Middle frontal gyrus (tissue), 1 donor: ENCODE results near the gene KRTAP1-4.
"Not testable (repeated sequence)": the region's sequence is repeated elsewhere in the genome, so short reads cannot be mapped to it uniquely, and the experiment has no call there.

Source experiments
- DNase-seq: peaks from one replicate; pipeline ENCODE4 v3.0.0-alpha.2; 2015; ENCODE audit warnings: low spot score; ENCODE audit errors: extremely low spot score

KRTAP1-4 gene

GRCh38 chr17:41008811-41009210 lies 21.2 kb downstream of the KRTAP1-4 start, which contains the start of gene KRTAP3-1:
Gene KRTAP3-1 (minus strand): TSS chr17:41009128. CDS start chr17:41009074, 54 bp downstream.
- no peak for DNase-seq

- no peak for DNase-seq
Observed at GRCh38 chr17:41004397-41004796, 25.6 kb downstream of the KRTAP1-4 start.

GRCh38 chr17:41003926-41004325 lies 26.1 kb downstream of the KRTAP1-4 start:
- DNase-seq: no peak

GRCh38 chr17:41002814-41003213 lies 27.2 kb downstream of the KRTAP1-4 start:
- no peak for DNase-seq

- DNase-seq: no peak
Observed at GRCh38 chr17:41001795-41002194, 28.2 kb downstream of the KRTAP1-4 start.

GRCh38 chr17:40999563-40999962 lies 30.4 kb downstream of the KRTAP1-4 start, which contains the start of gene KRTAP3-2:
Gene KRTAP3-2 (minus strand): TSS chr17:40999906. CDS start chr17:40999853, 53 bp downstream.
- DNase-seq: not testable (repeated sequence)

GRCh38 chr17:40997361-40997760 lies 32.6 kb downstream of the KRTAP1-4 start:
- no peak for DNase-seq

- no peak for DNase-seq
Observed at GRCh38 chr17:40996829-40997228, 33.2 kb downstream of the KRTAP1-4 start.

- no peak for DNase-seq
Observed at GRCh38 chr17:40995116-40995515, 34.9 kb downstream of the KRTAP1-4 start.

GRCh38 chr17:40993839-40994238 lies 36.2 kb downstream of the KRTAP1-4 start, which contains the start of gene KRTAP3-3:
Gene KRTAP3-3 (minus strand): TSS chr17:40994164. CDS start chr17:40994097, 67 bp downstream.
- no peak for DNase-seq

GRCh38 chr17:40993084-40993483 lies 36.9 kb downstream of the KRTAP1-4 start:
- no peak for DNase-seq

GRCh38 chr17:40992666-40993065 lies 37.3 kb downstream of the KRTAP1-4 start:
- no peak for DNase-seq

- DNase-seq: no peak
Observed at GRCh38 chr17:40986920-40987319, 43.1 kb downstream of the KRTAP1-4 start.

- DNase-seq: no peak
Observed at GRCh38 chr17:40984226-40984625, 45.8 kb downstream of the KRTAP1-4 start, which contains the start of gene KRT40. Gene KRT40 (minus strand): TSS chr17:40984326. CDS start chr17:40984273, 53 bp downstream.

- DNase-seq: no peak
Observed at GRCh38 chr17:40981115-40981514, 48.9 kb downstream of the KRTAP1-4 start.

- DNase-seq: no peak
Observed at GRCh38 chr17:40980596-40980995, 49.4 kb downstream of the KRTAP1-4 start.

GRCh38 chr17:40980117-40980516 lies 49.9 kb downstream of the KRTAP1-4 start:
- DNase-seq: no peak
